Fibroblast of upper back skin (primary cell): ENCODE data around the gene CD52.
"Not testable (repeated sequence)": the region's sequence is repeated elsewhere in the genome, so short reads cannot be mapped to it uniquely, and the experiment has no call there.

Experiments
- DNase-seq: peaks from one replicate; pipeline ENCODE4 v3.0.0-alpha.2; 2013

The CD52 gene

GRCh38 chr1:26284597-26285347, 33.0 kb upstream of the CD52 start:
- DNase-seq: peak; percentile 77

- DNase-seq: no peak
Observed at GRCh38 chr1:26285366-26286063, 32.2 kb upstream of the CD52 start.

GRCh38 chr1:26286064-26286416, 31.7 kb upstream of the CD52 start:
- no peak for DNase-seq

GRCh38 chr1:26287033-26287711, 30.6 kb upstream of the CD52 start:
- DNase-seq: no peak

GRCh38 chr1:26287811-26288210, 29.9 kb upstream of the CD52 start:
- DNase-seq: no peak

- no peak for DNase-seq
Observed at GRCh38 chr1:26288311-26288941, 29.3 kb upstream of the CD52 start.

- DNase-seq: no peak
Observed at GRCh38 chr1:26289158-26290059, 28.3 kb upstream of the CD52 start.

GRCh38 chr1:26290122-26290881, 27.5 kb upstream of the CD52 start:
- DNase-seq: no peak

- DNase-seq: no peak
Observed at GRCh38 chr1:26290882-26291261, 26.9 kb upstream of the CD52 start.

GRCh38 chr1:26291433-26291832, 26.3 kb upstream of the CD52 start:
- no peak for DNase-seq

- DNase-seq: no peak
Observed at GRCh38 chr1:26291939-26292338, 25.8 kb upstream of the CD52 start.

- DNase-seq: not testable (repeated sequence)
Observed at GRCh38 chr1:26292735-26293134, 25.0 kb upstream of the CD52 start.

- no peak for DNase-seq
Observed at GRCh38 chr1:26293911-26294463, 23.8 kb upstream of the CD52 start.

- DNase-seq: no peak
Observed at GRCh38 chr1:26295194-26296138, 22.3 kb upstream of the CD52 start.

GRCh38 chr1:26296340-26297056, 21.3 kb upstream of the CD52 start:
- DNase-seq: no peak

- DNase-seq: no peak
Observed at GRCh38 chr1:26297057-26297790, 20.5 kb upstream of the CD52 start.

GRCh38 chr1:26297791-26298124, 20.0 kb upstream of the CD52 start:
- DNase-seq: no peak

GRCh38 chr1:26300578-26301275, 17.0 kb upstream of the CD52 start:
- DNase-seq: no peak
